Stomach (tissue), 9 donors: ENCODE results near the gene SRRM1. TPM values are rescaled to one million over a fixed set of nuclear protein-coding genes. Genes with fewer than 3 reads are reported as not detected.

Experiments
- DNase-seq, 2 donors: peaks; one replicate each; pipeline versions ENCODE4 v3.0.0 to v3.0.0-alpha.2; 2013 to 2019
- H3K27ac ChIP-seq, 5 donors: fragments of 200-600 bp in 4 of 5; sonication (generic) in 4 of 5; one replicate each; pipeline ENCODE4 v1.5.1; 2013 to 2019; ENCODE audit warnings: mild to moderate bottlenecking in 1 of 5, moderate library complexity in 1 of 5
- H3K27me3 ChIP-seq, 3 donors: fragments of 200-600 bp; sonication (generic); one replicate each; pipeline ENCODE4 v1.5.1; 2017 to 2019; ENCODE audit warnings: mixed run types in 1 of 3
- H3K36me3 ChIP-seq, 4 donors: fragments of 200-600 bp; sonication (generic); 1 replicate in 3 of 4; 2 replicates in 1 of 4; pipeline ENCODE4 v1.5.1; 2016 to 2019
- H3K4me1 ChIP-seq, 4 donors: fragments of 200-600 bp; sonication (generic); one replicate each; pipeline ENCODE4 v1.5.1; 2016 to 2019
- H3K4me3 ChIP-seq, 4 donors: fragments of 200-600 bp; sonication (generic) in 3 of 4; one replicate each; pipeline ENCODE4 v1.5.1; 2016 to 2019; ENCODE audit warnings: mild to moderate bottlenecking in 1 of 4
- H3K9me3 ChIP-seq, 4 donors: fragments of 200-600 bp; sonication (generic); one replicate each; pipeline ENCODE4 v1.5.1; 2016 to 2019
- EP300 ChIP-seq: sonication (generic); formaldehyde crosslinking; IDR thresholded peaks from one replicate; pipeline ENCODE4 v1.6.1; 2017; ENCODE audit warnings: antibody characterized with exemption
- POLR2A ChIP-seq, 4 donors: fragments of 450-650 bp; IDR thresholded peaks; one replicate each; pipeline ENCODE4 v1.6.1; 2016; ENCODE audit warnings: antibody characterized with exemption in 4 of 4, control low read depth in 2 of 4, mild to moderate bottlenecking in 1 of 4, moderate library complexity in 1 of 4
- POLR2AphosphoS5 ChIP-seq, 3 donors: sonication (generic); formaldehyde crosslinking; IDR thresholded peaks; one replicate each; pipeline ENCODE4 v1.6.1; 2016; ENCODE audit warnings: antibody characterized with exemption in 3 of 3
- WGBS, 5 donors: extraction: QIAGEN DNeasy Blood & Tissue Kit in 3 of 5; methylation state at CpG; one replicate each; pipeline versions ENCODE4 v1.1.5 to v1.1.7; 2013 to 2018; 5-methylcytosine and 5-hydroxymethylcytosine counted together
- intact Hi-C: fragments of 100-400 bp; cut with DNase I; formaldehyde crosslinking; loops from one replicate; pipeline ENCODE4 v1.15.1; 2023; ENCODE audit warnings: low total_unique reads
- polyA plus RNA-seq, 3 donors: library from polyadenylated mRNA; stranded (reverse); fragments of 200-250 nt; gene quantifications; one replicate each; pipeline ENCODE4 v1.2.3, GENCODE V29; 2013
- total RNA-seq, 5 donors: library from RNA; depleted of rRNA; stranded (reverse); fragments of >200 nt; gene quantifications; one replicate each; pipeline versions ENCODE4 v1.1.0 to v1.2.3, GENCODE V29; 2014 to 2016
- TF ChIP-seq, protein P1 (sequence below), 7 experiments: fragments of 450-650 bp in 4 of 7; fragments of 200-600 bp in 3 of 7; sonication (generic) in 3 of 7; IDR thresholded peaks; one replicate each; pipeline ENCODE4 v1.5.1; 2016 to 2019; ENCODE audit warnings: antibody characterized with exemption in 7 of 7, control low read depth in 2 of 7, mild to moderate bottlenecking in 1 of 7
- donor health status: healthy with polysubstance abuse.
- donor health status: Bipolar disorder and iron deficiency.
- donor health status: healthy.

SRRM1 gene
- total and polyA plus RNA-seq, 8 donors: 21.2 to 149 (median 104) TPM

- TF ChIP-seq, protein P1, sequence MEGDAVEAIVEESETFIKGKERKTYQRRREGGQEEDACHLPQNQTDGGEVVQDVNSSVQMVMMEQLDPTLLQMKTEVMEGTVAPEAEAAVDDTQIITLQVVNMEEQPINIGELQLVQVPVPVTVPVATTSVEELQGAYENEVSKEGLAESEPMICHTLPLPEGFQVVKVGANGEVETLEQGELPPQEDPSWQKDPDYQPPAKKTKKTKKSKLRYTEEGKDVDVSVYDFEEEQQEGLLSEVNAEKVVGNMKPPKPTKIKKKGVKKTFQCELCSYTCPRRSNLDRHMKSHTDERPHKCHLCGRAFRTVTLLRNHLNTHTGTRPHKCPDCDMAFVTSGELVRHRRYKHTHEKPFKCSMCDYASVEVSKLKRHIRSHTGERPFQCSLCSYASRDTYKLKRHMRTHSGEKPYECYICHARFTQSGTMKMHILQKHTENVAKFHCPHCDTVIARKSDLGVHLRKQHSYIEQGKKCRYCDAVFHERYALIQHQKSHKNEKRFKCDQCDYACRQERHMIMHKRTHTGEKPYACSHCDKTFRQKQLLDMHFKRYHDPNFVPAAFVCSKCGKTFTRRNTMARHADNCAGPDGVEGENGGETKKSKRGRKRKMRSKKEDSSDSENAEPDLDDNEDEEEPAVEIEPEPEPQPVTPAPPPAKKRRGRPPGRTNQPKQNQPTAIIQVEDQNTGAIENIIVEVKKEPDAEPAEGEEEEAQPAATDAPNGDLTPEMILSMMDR (IDR thresholded peaks at IDR 0.05): no peak
- TF ChIP-seq POLR2AphosphoS5 (IDR thresholded peaks at IDR 0.05) (no peak), POLR2A (IDR thresholded peaks at IDR 0.05) (no peak), EP300 (no peak)
- WGBS, 5 donors: 70 to 88% (median 80%) methylated on average over 5 of the region's 5 CpGs
- no peak overlapping the region for H3K4me3 ChIP-seq
- no peaks in the 10 kb centered on the region for H3K9me3 ChIP-seq
- no peak overlapping the region for H3K27ac ChIP-seq
- no peaks in the 10 kb centered on the region for H3K27me3 ChIP-seq
- no peak for DNase-seq
- intact Hi-C loops: no loop called here
- peaks cover 9 to 14% (median 12%) of the 10 kb centered on the region in 4 donors for H3K4me1 ChIP-seq
- H3K36me3 ChIP-seq: no peaks in the 10 kb centered on the region
These were observed 66.8 kb downstream of the SRRM1 start for GRCh38 chr1:24709791-24710441.

GRCh38 chr1:24711329-24711728 lies 68.2 kb downstream of the SRRM1 start:
- 71 to 85% (median 75%) methylated on average over 4 of the region's 4 CpGs for WGBS, 5 donors

GRCh38 chr1:24713176-24713575 lies 70.1 kb downstream of the SRRM1 start:
- peaks cover 0 to 5% (median 4%) of the 10 kb centered on the region in 4 donors for H3K4me1 ChIP-seq
- WGBS, 5 donors: 85 to 99% (median 94%) methylated on average over 4 of the region's 4 CpGs
- H3K27ac ChIP-seq: no peak overlapping the region
- intact Hi-C loops: no loop called here
- TF ChIP-seq POLR2A (IDR thresholded peaks at IDR 0.05) (no peak), POLR2AphosphoS5 (IDR thresholded peaks at IDR 0.05) (no peak), EP300 (no peak)
- TF ChIP-seq, protein P1 (IDR thresholded peaks at IDR 0.05): no peak
- H3K9me3 ChIP-seq: no peaks in the 10 kb centered on the region
- H3K4me3 ChIP-seq: no peak overlapping the region
- no peak for DNase-seq
- H3K36me3 ChIP-seq: no peaks in the 10 kb centered on the region
- H3K27me3 ChIP-seq: no peaks in the 10 kb centered on the region

More at GRCh38 chr1:24711329-24711728, 68.2 kb downstream of the SRRM1 start:
- no peak for DNase-seq
- intact Hi-C loops: no loop called here
- no peak overlapping the region for H3K4me3 ChIP-seq
- H3K27me3 ChIP-seq: no peaks in the 10 kb centered on the region
- no peaks in the 10 kb centered on the region for H3K36me3 ChIP-seq
- no peaks in the 10 kb centered on the region for H3K4me1 ChIP-seq
- no peaks in the 10 kb centered on the region for H3K9me3 ChIP-seq
- TF ChIP-seq, protein P1 (IDR thresholded peaks at IDR 0.05): no peak
- TF ChIP-seq POLR2A (IDR thresholded peaks at IDR 0.05) (no peak), POLR2AphosphoS5 (IDR thresholded peaks at IDR 0.05) (no peak), EP300 (no peak)
- H3K27ac ChIP-seq: no peak overlapping the region

DNA sequence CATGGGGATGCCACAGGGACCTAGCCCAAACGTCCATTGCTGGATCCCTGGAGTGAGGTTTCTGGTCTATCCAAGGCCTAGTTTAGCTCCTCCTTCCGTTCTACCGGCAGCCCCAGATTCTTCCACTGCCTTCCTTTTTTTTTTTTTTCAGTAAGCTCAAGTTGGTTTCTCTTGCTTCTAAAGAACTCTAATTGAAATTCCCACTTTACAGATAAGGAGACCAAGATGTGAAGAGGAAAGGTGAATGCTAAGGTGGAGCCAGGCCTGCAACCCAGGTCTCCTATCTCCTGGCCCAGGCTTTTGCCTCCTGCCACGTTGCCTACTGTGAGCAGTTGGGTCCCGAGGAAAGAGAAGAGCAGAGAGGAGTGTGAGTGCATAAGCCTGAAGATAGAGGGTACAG lies 70.6 kb downstream of the SRRM1 start:
- DNase-seq: no peak
- H3K9me3 ChIP-seq: no peaks in the 10 kb centered on the region
- H3K27me3 ChIP-seq: no peaks in the 10 kb centered on the region
- TF ChIP-seq, protein P1 (IDR thresholded peaks at IDR 0.05): no peak
- no peak for TF ChIP-seq EP300
- no peak for TF ChIP-seq POLR2AphosphoS5 (IDR thresholded peaks at IDR 0.05)
- no peak for TF ChIP-seq POLR2A (IDR thresholded peaks at IDR 0.05)
- no peak overlapping the region for H3K4me3 ChIP-seq
- peaks cover 0 to 10% (median 10%) of the 10 kb centered on the region in 4 donors for H3K4me1 ChIP-seq
- intact Hi-C loops: no loop called here
- no peak overlapping the region for H3K27ac ChIP-seq
- no peaks in the 10 kb centered on the region for H3K36me3 ChIP-seq
- 59 to 85% (median 63%) methylated on average over 5 of the region's 5 CpGs for WGBS, 5 donors
